GM18502 (cell line): ENCODE results near the gene ANKRD29.
"Not testable (repeated sequence)": the region's sequence is repeated elsewhere in the genome, so short reads cannot be mapped to it uniquely, and the experiment has no call there.

Experiments
- ATAC-seq: cut with Tn5 transposase; IDR thresholded peaks from one replicate; pipeline ENCODE4 v1.9.1; 2021; ENCODE audit warnings: mild to moderate bottlenecking; ENCODE audit not compliant: unreplicated experiment, poor library complexity

ANKRD29 gene

GRCh38 chr18:23618862-23619387 is 43.8 kb downstream of the ANKRD29 start:
- no peak for ATAC-seq

DNA sequence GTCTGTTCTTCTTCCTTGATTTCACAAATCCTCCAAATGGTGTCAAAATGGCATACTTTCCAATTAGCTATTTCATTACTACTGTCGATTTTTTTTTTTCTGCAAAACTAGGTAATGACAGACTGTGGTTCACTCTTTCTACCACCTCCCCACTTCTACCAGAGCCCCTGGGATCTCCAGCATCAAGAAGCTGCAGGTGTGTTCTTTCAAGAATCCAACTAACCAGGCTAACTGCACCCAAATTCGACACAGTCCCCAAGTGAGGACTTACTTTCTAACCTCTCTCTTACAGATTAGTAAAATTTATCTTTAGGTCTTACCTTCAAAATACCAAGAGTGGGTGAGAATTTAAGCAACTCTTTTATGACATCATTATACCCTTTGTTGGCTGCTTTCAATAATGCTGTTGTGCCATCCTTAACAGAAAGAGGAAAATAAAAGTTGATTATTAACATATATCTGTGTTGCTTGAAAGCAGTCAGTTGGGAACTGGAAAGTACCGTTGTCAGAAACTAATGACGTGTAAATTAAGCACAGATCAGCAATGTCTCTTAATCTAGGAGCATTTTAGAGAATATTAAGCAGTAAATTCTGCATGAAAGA is 45.2 kb downstream of the ANKRD29 start:
- peak; percentile 52 for ATAC-seq

- no peak for ATAC-seq
These were observed 46.5 kb downstream of the ANKRD29 start for GRCh38 chr18:23616258-23616657.

GRCh38 chr18:23614891-23615290 is 47.8 kb downstream of the ANKRD29 start:
- no peak for ATAC-seq

GRCh38 chr18:23614413-23614812 is 48.3 kb downstream of the ANKRD29 start:
- no peak for ATAC-seq

GRCh38 chr18:23613091-23613475 is 49.6 kb downstream of the ANKRD29 start:
- not testable (repeated sequence) for ATAC-seq

GRCh38 chr18:23612434-23613090 is 50.1 kb downstream of the ANKRD29 start:
- ATAC-seq: no peak

DNA sequence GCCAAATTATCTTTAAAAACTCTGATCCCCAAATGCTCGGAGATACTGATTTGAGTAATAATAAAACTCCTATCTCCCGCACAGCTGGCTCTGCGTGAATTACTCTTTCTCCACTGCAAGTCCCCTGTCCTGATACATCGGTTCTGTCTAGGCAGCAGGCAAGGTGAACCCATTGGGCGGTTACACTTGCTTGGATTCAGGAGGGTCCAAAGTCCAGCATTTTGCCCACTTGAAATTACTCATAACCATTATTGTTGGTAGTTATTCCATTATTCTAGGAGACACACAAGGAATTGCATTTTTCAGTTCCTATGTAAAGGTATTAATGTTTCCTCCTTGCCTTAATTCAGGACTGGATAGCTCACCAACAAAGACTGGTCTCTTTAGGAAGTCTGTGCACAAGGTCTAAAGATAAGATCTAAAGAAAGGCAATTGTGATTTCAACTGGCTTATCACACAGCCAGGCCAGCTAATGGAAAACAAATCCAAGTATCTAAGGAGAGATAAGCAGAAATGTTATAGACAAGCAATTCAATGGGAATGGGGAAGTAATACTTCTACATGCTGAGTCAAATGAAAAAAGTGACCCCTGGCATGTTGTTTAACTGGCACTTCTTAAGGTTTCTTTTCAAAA is 53.2 kb downstream of the ANKRD29 start:
- no peak for ATAC-seq

GRCh38 chr18:23608211-23608610 is 54.5 kb downstream of the ANKRD29 start:
- no peak for ATAC-seq

DNA sequence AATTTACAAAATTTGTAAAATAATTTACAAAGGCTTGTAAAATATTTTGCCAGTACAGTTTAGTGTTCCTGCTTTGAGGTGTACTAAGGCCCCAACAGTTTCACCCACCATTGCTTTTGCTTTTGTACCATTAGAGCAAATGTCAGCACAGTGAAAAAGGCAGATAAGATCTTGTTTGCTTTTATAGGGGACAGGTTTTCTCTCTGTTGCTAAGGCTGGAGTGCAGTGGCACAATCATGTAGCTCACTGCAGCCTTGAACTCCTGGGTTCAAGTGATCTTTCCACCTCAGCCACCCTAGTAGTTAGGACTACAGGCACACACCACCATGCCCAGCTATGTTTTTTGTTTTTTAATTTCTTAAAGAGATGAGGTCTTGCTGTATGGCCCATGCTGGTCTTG is 56.8 kb downstream of the ANKRD29 start:
- ATAC-seq: no peak

- ATAC-seq: no peak
These were observed 62.9 kb downstream of the ANKRD29 start for GRCh38 chr18:23599809-23600208.

DNA sequence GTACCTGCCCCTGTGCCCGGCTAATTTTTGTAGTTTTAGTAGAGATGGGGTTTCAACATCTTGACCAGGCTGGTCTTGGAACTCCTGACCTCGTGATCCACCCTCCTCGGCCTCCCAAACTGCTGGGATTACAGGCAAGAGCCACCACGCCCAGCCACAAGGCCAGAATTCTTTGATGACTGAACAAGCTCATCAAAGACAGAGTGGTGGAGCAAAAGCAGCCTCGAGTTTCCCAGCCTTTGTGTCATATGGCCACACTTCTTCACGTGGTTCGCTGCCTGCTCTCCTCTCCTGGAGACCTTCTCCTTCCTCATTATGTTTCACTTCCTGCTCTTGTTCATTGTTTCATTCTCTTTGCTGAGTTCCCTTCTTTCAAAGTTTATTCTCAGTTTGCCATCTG is 66.5 kb downstream of the ANKRD29 start:
- no peak for ATAC-seq

DNA sequence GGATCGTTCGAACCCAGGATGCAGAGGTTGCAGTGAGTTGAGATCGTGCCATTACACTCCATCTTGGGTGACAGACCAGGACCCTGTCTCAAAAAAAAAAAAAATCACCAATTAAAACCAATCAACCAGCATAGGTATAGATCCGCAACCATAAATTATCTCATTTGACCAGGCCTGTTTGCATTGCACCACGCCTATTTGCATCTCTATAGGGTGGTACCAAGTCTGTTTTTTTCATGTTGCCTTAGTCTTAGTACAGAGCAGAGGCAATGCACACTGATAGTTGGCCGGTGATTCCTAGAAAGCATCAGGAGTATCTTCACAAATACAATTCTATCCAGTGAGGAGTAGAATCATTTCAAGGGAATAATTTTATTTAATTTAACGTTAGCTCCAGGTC is 67.1 kb downstream of the ANKRD29 start:
- ATAC-seq: no peak

- ATAC-seq: no peak
These were observed 69.0 kb downstream of the ANKRD29 start for GRCh38 chr18:23593720-23594119.

DNA sequence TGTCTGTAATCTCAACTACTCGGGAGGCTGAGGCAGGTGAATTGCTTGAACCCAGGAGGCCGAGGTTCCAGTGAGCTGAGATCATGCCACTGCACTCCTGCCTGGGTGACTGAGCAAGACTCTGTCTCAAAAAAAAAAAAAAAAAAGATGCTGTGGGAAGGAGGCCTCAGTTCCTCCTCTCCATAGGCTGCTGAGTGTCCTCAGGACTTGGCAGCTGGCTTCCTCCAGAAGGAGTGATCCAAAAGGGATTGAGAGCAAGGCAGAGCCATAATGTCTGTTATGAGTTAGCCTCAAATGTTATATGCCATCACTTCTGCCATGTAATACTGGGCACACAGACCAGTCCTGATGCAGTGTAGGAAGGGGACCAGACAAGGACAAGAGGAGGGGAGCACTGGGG is 69.8 kb downstream of the ANKRD29 start:
- ATAC-seq: no peak

- ATAC-seq: no peak
These were observed 71.7 kb downstream of the ANKRD29 start for GRCh38 chr18:23591011-23591410.

DNA sequence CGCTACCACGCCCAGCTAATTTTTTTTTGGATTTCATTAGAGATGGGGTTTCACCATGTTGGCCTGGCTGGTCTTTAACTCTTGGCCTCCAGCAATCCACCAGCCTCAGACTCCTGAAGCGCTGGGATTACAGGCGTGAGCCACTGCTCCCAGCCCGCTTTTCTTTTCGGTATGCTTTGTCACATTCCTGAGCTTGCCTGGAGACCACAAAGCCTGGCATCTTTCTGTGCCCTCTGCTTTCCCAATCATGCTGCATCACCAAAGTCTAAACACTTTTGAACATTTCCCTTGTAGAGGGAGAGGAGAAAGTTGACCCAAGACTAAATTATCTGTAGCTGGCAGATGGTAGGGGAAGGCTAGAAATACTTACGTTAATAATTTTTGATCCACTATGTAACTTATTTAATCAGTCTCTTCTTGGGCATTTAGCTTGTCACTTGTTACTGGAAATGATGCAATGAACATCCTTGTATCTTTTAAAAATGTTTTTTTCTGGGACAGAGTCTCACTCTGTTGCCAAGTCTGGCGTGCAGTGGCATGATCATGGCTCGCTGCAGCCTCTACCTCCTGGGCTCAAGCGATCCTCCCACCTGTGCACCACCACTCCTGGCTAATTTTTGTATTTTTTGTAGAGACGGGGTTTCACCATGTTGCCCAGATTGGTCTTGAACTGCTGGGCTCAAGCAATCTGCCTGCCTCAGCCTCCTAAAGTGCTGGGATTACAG is 73.7 kb downstream of the ANKRD29 start:
- no peak for ATAC-seq

DNA sequence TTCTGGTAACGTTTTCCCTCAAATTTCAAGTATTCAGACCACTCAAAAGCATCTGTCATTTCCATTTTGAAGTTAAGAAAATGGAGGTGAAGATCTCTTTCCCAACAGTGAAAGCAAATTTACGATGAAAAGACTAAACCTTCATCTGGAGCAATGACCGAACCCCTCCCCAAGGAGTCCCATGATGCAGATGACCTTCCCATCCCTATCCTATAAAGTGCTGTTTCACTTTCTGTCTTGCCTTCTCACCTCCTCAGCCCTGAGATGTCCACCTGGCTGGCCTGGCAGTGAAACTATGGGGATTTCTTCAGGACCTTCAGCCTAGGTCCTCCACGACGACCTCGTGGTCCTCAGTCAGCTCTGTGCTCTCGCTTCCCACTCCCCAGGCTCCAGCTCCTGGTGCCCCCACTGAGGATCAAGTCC is 75.5 kb downstream of the ANKRD29 start:
- ATAC-seq: no peak

DNA sequence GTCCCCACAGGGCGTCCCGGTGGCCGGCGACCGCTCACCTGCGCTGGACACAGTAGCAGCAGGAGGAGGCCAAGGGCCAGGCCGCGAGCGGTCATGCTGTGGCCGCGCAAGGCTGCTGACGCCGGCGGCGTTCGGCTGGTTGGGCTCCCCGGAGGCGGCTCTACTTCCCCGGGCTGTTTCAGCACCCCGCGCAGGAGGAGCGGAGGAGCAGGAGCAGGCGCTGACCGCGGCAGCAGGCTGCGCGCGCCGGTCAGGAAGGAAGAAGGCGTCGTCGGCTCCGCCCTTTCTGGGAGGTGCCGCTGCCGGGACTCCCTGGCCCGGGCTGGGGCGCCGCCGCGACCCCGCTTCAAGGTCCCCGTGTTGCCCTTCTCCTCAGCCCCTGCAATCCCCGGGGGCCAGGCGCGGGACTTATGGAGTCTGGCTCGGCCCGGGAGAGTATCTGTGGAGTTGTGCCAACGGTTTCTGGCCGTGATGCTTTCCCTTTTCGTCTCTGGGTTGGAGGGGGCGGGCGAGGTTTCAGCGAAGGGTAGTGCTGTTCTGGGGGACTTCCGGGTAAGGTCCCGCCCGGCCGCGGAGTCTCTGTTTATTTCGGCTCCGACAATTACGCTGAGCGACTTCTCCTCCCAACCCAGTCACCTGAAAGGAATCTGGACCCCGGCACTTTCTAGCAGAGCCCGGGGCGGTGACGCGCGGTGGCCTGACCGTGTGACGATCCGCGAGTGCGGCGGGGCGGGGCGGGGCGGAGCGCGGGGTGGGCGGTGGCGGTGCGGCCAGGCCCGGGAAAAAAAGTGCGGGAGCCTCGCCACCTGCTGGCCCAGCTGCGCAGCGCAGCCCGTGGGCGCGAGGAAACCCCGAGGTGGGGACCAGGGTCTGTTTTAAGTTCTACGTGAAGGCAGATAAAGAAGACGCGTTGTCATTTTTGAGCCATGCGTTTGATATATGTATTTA is 76.2 kb downstream of the ANKRD29 start, which contains the start of gene NPC1:
Gene NPC1, minus strand, starts transcription at position 258 of the 948 bp plus-strand sequence. Its CDS starts 163 bp downstream, at position 95.
- peak; percentile 94 for ATAC-seq

DNA sequence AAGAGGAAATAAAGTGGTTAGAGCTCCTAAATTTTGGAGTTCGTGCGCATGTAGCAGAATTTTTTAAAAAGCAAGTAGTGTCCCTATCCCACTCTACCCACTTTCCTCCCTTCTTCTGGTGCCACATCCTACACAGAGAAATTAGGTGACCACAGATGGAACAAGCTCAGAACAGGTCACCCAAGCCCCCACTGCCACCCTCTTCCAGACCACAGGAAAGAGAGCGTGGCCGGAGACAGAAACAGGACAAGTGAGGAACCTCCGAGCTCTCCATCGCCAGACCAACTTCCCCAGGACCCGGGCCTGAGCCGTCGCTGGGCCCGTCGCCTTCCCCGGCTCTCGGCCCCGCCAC is 76.8 kb downstream of the ANKRD29 start:
- peak; percentile 28 for ATAC-seq
